Loucy (cell line): ENCODE measurements around the gene COL6A2.
"Not testable (repeated sequence)": the region's sequence is repeated elsewhere in the genome, so short reads cannot be mapped to it uniquely, and the experiment has no call there.

Experiments used
- EZH2phosphoT487 ChIP-seq: fragments of 200-600 bp; IDR thresholded peaks from 2 replicates; pipeline ENCODE4 v1.6.1; 2018; ENCODE audit warnings: antibody characterized with exemption, mild to moderate bottlenecking, moderate library complexity, borderline replicate concordance
- TF ChIP-seq, protein P1 (sequence below): fragments of 200-600 bp; sonication (generic); conservative IDR thresholded peaks from 2 replicates; pipeline ENCODE4 v1.5.1; 2014; ENCODE audit warnings: mild to moderate bottlenecking, antibody characterized with exemption, low read length

DNA sequence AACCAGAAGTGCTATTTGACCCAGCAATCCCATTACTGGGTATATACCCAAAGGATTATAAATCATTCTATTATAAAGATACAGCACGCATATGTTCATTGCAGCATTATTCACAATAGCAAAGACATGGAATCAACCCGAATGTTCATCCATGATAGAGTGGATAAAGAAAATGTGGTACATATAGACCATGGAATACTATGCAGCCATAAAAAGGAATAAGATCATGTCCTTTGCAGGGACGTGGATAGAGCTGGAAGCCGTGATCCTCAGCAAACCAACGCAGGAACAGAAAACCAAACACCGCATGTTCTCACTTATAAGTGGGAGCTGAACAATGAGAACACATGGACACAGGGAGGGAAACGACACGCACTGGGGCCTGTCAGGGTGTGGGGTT, 21.2 kb upstream of the COL6A2 start:
- TF ChIP-seq, protein P1, sequence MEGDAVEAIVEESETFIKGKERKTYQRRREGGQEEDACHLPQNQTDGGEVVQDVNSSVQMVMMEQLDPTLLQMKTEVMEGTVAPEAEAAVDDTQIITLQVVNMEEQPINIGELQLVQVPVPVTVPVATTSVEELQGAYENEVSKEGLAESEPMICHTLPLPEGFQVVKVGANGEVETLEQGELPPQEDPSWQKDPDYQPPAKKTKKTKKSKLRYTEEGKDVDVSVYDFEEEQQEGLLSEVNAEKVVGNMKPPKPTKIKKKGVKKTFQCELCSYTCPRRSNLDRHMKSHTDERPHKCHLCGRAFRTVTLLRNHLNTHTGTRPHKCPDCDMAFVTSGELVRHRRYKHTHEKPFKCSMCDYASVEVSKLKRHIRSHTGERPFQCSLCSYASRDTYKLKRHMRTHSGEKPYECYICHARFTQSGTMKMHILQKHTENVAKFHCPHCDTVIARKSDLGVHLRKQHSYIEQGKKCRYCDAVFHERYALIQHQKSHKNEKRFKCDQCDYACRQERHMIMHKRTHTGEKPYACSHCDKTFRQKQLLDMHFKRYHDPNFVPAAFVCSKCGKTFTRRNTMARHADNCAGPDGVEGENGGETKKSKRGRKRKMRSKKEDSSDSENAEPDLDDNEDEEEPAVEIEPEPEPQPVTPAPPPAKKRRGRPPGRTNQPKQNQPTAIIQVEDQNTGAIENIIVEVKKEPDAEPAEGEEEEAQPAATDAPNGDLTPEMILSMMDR = not testable (repeated sequence)
- not testable (repeated sequence) for TF ChIP-seq EZH2phosphoT487
